GM23338 (cell line): ENCODE results near the gene GAS6. TPM values are rescaled to one million over a fixed set of nuclear protein-coding genes. Genes with fewer than 3 reads are reported as not detected.

Experiments used
- ATAC-seq: fragments of 200-7000 bp; cut with Tn5 transposase; 3 replicates; pipeline ENCODE4 v1.9.1; 2020
- DNase-seq: peaks from one replicate; pipeline ENCODE4 v3.0.0-alpha.2; 2015; ENCODE audit warnings: low spot score
- H2AFZ ChIP-seq: fragments of 200-600 bp; sonication (generic); 2 replicates; pipeline ENCODE4 v1.8.0; 2016; ENCODE audit warnings: antibody characterized with exemption, mild to moderate bottlenecking, moderate library complexity
- H3F3A ChIP-seq: fragments of 200-600 bp; sonication (generic); replicated peaks from 2 replicates; pipeline ENCODE4 v1.8.0; 2017; ENCODE audit warnings: antibody characterized with exemption, mixed run types, low read depth
- H3K27ac ChIP-seq: fragments of 200-600 bp; sonication (generic); 2 replicates; pipeline ENCODE4 v1.6.1; 2016; ENCODE audit warnings: low read depth
- H3K27me3 ChIP-seq: fragments of 200-600 bp; sonication (generic); 2 replicates; pipeline ENCODE4 v1.8.0; 2016; ENCODE audit warnings: mild to moderate bottlenecking, mixed run types, moderate library complexity; ENCODE audit not compliant: insufficient read depth
- H3K36me3 ChIP-seq: fragments of 200-600 bp; sonication (generic); 2 replicates; pipeline ENCODE4 v1.8.0; 2016; ENCODE audit warnings: mild to moderate bottlenecking; ENCODE audit not compliant: insufficient read depth
- H3K4me1 ChIP-seq: fragments of 200-600 bp; sonication (generic); 2 replicates; pipeline ENCODE4 v1.8.0; 2016; ENCODE audit warnings: mild to moderate bottlenecking, moderate library complexity; ENCODE audit not compliant: insufficient read depth
- H3K4me2 ChIP-seq: fragments of 200-600 bp; sonication (generic); 2 replicates; pipeline ENCODE4 v1.7.1; 2017; ENCODE audit warnings: mixed run types
- H3K4me3 ChIP-seq: fragments of 200-600 bp; sonication (generic); 2 replicates; pipeline ENCODE4 v1.6.1; 2016; ENCODE audit warnings: mixed run types
- H3K79me2 ChIP-seq: fragments of 200-600 bp; sonication (generic); replicated peaks from 2 replicates; pipeline ENCODE4 v1.8.0; 2017; ENCODE audit warnings: mild to moderate bottlenecking; ENCODE audit not compliant: insufficient read depth
- H3K9me2 ChIP-seq: fragments of 200-600 bp; sonication (generic); 2 replicates; pipeline ENCODE4 v1.8.0; 2017; ENCODE audit not compliant: insufficient read depth
- H4K20me1 ChIP-seq: fragments of 200-600 bp; sonication (generic); replicated peaks from 2 replicates; pipeline ENCODE4 v1.8.0; 2017; ENCODE audit warnings: mild to moderate bottlenecking; ENCODE audit not compliant: insufficient read depth
- H3K27ac Mint-ChIP-seq: 2 replicates; pipeline ENCODE4 v1.8.0; 2020; ENCODE audit warnings: inconsistent platforms, mild to moderate bottlenecking, moderate library complexity, mixed read lengths
- H3K27me3 Mint-ChIP-seq: 3 replicates; pipeline ENCODE4 v1.8.0; 2022; ENCODE audit warnings: low read depth, mild to moderate bottlenecking, moderate library complexity, mixed read lengths, inconsistent platforms; ENCODE audit not compliant: insufficient read depth, poor library complexity
- H3K36me3 Mint-ChIP-seq: 3 replicates; pipeline ENCODE4 v1.8.0; 2021; ENCODE audit warnings: low read depth, mild to moderate bottlenecking, inconsistent platforms, moderate library complexity, mixed read lengths
- H3K4me1 Mint-ChIP-seq: 3 replicates; pipeline ENCODE4 v1.8.0; 2020; ENCODE audit warnings: mild to moderate bottlenecking, inconsistent platforms, mixed read lengths
- H3K4me3 Mint-ChIP-seq: 3 replicates; pipeline ENCODE4 v1.8.0; 2021; ENCODE audit warnings: moderate library complexity, mild to moderate bottlenecking, inconsistent platforms, mixed read lengths
- H3K9me3 Mint-ChIP-seq: 3 replicates; pipeline ENCODE4 v1.8.0; 2020; ENCODE audit warnings: moderate library complexity, mild to moderate bottlenecking, inconsistent platforms, mixed read lengths
- CREB1 ChIP-seq: fragments of 250-450 bp; sonication (Bioruptor Pico); IDR thresholded peaks from 2 replicates; pipeline ENCODE4 v1.5.0; 2020; ENCODE audit warnings: low read depth, mild to moderate bottlenecking, moderate library complexity
- EZH2 ChIP-seq: fragments of 200-600 bp; sonication (generic); IDR thresholded peaks from one replicate; pipeline ENCODE4 v1.8.0; 2017; ENCODE audit warnings: antibody characterized with exemption, mild to moderate bottlenecking, low read depth; ENCODE audit not compliant: unreplicated experiment
- EZH2phosphoT487 ChIP-seq: fragments of 200-600 bp; sonication (generic); IDR thresholded peaks from one replicate; pipeline ENCODE4 v1.8.1; 2018; ENCODE audit warnings: antibody characterized with exemption; ENCODE audit not compliant: unreplicated experiment
- JUNB ChIP-seq: IDR thresholded peaks from one replicate; pipeline ENCODE4 v1.6.1; 2016; ENCODE audit warnings: antibody characterized with exemption; ENCODE audit not compliant: unreplicated experiment
- NANOG ChIP-seq: IDR thresholded peaks from 2 replicates; pipeline ENCODE4 v1.6.1; 2016; ENCODE audit warnings: antibody characterized with exemption, borderline replicate concordance
- POLR2AphosphoS5 ChIP-seq: IDR thresholded peaks from 2 replicates; pipeline ENCODE4 v1.6.1; 2016; ENCODE audit warnings: antibody characterized with exemption, low read depth
- STAT1 ChIP-seq: IDR thresholded peaks from one replicate; pipeline ENCODE4 v1.6.1; 2016; ENCODE audit warnings: antibody characterized with exemption; ENCODE audit not compliant: unreplicated experiment
- ZNF114 ChIP-seq: fragments of 250-450 bp; sonication (Bioruptor Pico); IDR thresholded peaks from 2 replicates; pipeline ENCODE4 v1.5.0; 2020; ENCODE audit warnings: mild to moderate bottlenecking, moderate library complexity
- ZNF331 ChIP-seq: fragments of 250-450 bp; sonication (Bioruptor Pico); IDR thresholded peaks from 2 replicates; pipeline ENCODE4 v1.5.0; 2020; ENCODE audit warnings: low read depth, mild to moderate bottlenecking, moderate library complexity
- polyA plus RNA-seq: library from polyadenylated mRNA; unstranded; fragments of >200 nt; fragmentation: Nextera tagmentation; extraction: Ambion mirVana; gene quantifications from 2 replicates; pipeline ENCODE4 v1.2.1, GENCODE V29; 2016
- total RNA-seq: library from RNA; depleted of rRNA; stranded (reverse); fragments of >200 nt; shearing (Covaris generic); gene quantifications from 2 replicates; pipeline ENCODE4 v1.2.3, GENCODE V29; 2014
- TF ChIP-seq, protein P1 (sequence below): IDR thresholded peaks from one replicate; pipeline ENCODE4 v1.6.1; 2018; ENCODE audit warnings: antibody characterized with exemption; ENCODE audit not compliant: unreplicated experiment
- TF ChIP-seq, protein P2 (sequence below): fragments of 250-450 bp; sonication (Bioruptor Pico); IDR thresholded peaks from 2 replicates; pipeline ENCODE4 v1.5.0; 2020; ENCODE audit warnings: mild to moderate bottlenecking, moderate library complexity
- TF ChIP-seq, protein P3 (sequence below): IDR thresholded peaks from 2 replicates; pipeline ENCODE4 v1.6.1; 2016; ENCODE audit warnings: antibody characterized with exemption
- TF ChIP-seq, protein P4 (sequence below), 2 experiments: fragments of 200-600 bp in 1 of 2; sonication (generic) in 1 of 2; conservative IDR thresholded peaks; 2 replicates each; pipeline versions ENCODE4 v1.5.1 to v1.6.1; 2016 to 2017; ENCODE audit warnings: antibody characterized with exemption in 2 of 2, low read depth in 2 of 2, mild to moderate bottlenecking in 2 of 2, moderate library complexity in 1 of 2

Gene GAS6
- total and polyA plus RNA-seq, 2 experiments from 2014 or later = 7.9 to 21.2 TPM

DNA sequence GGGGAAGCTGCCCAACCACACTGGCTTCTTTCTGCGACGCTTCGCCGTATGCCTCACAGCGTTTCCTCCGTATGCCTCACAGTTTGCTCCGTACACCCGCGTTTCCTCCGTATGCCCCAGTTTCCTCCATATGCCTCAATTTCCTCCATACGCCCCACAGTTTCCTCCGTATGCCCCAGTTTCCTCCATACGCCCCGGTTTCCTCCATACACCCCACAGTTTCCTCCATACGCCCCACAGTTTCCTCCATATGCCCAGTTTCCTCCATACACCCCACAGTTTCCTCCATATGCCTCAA, 22.6 kb downstream of the GAS6 start:
- no peaks in the 10 kb centered on the region for H3K9me3 Mint-ChIP-seq
- Histone ChIP-seq H3F3A (no peaks in the 10 kb centered on the region), H3K4me2 (no peak overlapping the region), H3K9me2 (no peaks in the 10 kb centered on the region), H3K27me3 (no peaks in the 10 kb centered on the region), H2AFZ (no peak overlapping the region), H3K79me2 (no peaks in the 10 kb centered on the region), H3K4me1 (no peaks in the 10 kb centered on the region), H3K4me3 (no peak overlapping the region), H3K27ac (no peak overlapping the region), H3K36me3 (no peaks in the 10 kb centered on the region), H4K20me1 (no peaks in the 10 kb centered on the region)
- no peak overlapping the region for H3K4me3 Mint-ChIP-seq
- H3K27ac Mint-ChIP-seq = no peak overlapping the region
- H3K27me3 Mint-ChIP-seq = peaks cover 1% of the 10 kb centered on the region
- DNase-seq (no peak), ATAC-seq (no peak)
- 0 out of 3 replicates have a peak, but pooled peaks cover 4% of the 10 kb centered on the region for H3K36me3 Mint-ChIP-seq
- peaks cover 13% of the 10 kb centered on the region for H3K4me1 Mint-ChIP-seq
- TF ChIP-seq, protein P1, sequence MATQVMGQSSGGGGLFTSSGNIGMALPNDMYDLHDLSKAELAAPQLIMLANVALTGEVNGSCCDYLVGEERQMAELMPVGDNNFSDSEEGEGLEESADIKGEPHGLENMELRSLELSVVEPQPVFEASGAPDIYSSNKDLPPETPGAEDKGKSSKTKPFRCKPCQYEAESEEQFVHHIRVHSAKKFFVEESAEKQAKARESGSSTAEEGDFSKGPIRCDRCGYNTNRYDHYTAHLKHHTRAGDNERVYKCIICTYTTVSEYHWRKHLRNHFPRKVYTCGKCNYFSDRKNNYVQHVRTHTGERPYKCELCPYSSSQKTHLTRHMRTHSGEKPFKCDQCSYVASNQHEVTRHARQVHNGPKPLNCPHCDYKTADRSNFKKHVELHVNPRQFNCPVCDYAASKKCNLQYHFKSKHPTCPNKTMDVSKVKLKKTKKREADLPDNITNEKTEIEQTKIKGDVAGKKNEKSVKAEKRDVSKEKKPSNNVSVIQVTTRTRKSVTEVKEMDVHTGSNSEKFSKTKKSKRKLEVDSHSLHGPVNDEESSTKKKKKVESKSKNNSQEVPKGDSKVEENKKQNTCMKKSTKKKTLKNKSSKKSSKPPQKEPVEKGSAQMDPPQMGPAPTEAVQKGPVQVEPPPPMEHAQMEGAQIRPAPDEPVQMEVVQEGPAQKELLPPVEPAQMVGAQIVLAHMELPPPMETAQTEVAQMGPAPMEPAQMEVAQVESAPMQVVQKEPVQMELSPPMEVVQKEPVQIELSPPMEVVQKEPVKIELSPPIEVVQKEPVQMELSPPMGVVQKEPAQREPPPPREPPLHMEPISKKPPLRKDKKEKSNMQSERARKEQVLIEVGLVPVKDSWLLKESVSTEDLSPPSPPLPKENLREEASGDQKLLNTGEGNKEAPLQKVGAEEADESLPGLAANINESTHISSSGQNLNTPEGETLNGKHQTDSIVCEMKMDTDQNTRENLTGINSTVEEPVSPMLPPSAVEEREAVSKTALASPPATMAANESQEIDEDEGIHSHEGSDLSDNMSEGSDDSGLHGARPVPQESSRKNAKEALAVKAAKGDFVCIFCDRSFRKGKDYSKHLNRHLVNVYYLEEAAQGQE = no peak
- no peak for TF ChIP-seq CREB1 (CRISPR knock-in tag)
- TF ChIP-seq, protein P2, sequence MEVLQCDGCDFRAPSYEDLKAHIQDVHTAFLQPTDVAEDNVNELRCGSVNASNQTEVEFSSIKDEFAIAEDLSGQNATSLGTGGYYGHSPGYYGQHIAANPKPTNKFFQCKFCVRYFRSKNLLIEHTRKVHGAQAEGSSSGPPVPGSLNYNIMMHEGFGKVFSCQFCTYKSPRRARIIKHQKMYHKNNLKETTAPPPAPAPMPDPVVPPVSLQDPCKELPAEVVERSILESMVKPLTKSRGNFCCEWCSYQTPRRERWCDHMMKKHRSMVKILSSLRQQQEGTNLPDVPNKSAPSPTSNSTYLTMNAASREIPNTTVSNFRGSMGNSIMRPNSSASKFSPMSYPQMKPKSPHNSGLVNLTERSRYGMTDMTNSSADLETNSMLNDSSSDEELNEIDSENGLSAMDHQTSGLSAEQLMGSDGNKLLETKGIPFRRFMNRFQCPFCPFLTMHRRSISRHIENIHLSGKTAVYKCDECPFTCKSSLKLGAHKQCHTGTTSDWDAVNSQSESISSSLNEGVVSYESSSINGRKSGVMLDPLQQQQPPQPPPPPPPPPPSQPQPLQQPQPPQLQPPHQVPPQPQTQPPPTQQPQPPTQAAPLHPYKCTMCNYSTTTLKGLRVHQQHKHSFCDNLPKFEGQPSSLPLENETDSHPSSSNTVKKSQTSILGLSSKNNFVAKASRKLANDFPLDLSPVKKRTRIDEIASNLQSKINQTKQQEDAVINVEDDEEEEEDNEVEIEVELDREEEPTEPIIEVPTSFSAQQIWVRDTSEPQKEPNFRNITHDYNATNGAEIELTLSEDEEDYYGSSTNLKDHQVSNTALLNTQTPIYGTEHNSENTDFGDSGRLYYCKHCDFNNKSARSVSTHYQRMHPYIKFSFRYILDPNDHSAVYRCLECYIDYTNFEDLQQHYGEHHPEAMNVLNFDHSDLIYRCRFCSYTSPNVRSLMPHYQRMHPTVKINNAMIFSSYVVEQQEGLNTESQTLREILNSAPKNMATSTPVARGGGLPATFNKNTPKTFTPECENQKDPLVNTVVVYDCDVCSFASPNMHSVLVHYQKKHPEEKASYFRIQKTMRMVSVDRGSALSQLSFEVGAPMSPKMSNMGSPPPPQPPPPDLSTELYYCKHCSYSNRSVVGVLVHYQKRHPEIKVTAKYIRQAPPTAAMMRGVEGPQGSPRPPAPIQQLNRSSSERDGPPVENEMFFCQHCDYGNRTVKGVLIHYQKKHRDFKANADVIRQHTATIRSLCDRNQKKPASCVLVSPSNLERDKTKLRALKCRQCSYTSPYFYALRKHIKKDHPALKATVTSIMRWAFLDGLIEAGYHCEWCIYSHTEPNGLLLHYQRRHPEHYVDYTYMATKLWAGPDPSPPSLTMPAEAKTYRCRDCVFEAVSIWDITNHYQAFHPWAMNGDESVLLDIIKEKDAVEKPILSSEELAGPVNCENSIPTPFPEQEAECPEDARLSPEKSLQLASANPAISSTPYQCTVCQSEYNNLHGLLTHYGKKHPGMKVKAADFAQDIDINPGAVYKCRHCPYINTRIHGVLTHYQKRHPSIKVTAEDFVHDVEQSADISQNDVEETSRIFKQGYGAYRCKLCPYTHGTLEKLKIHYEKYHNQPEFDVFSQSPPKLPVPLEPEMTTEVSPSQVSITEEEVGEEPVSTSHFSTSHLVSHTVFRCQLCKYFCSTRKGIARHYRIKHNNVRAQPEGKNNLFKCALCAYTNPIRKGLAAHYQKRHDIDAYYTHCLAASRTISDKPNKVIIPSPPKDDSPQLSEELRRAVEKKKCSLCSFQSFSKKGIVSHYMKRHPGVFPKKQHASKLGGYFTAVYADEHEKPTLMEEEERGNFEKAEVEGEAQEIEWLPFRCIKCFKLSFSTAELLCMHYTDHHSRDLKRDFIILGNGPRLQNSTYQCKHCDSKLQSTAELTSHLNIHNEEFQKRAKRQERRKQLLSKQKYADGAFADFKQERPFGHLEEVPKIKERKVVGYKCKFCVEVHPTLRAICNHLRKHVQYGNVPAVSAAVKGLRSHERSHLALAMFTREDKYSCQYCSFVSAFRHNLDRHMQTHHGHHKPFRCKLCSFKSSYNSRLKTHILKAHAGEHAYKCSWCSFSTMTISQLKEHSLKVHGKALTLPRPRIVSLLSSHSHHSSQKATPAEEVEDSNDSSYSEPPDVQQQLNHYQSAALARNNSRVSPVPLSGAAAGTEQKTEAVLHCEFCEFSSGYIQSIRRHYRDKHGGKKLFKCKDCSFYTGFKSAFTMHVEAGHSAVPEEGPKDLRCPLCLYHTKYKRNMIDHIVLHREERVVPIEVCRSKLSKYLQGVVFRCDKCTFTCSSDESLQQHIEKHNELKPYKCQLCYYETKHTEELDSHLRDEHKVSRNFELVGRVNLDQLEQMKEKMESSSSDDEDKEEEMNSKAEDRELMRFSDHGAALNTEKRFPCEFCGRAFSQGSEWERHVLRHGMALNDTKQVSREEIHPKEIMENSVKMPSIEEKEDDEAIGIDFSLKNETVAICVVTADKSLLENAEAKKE (CRISPR knock-in tag) = no peak
- no peak for TF ChIP-seq ZNF331 (CRISPR knock-in tag)
- TF ChIP-seq EZH2phosphoT487 = no peak
- TF ChIP-seq STAT1 = no peak
- no peak for TF ChIP-seq EZH2
- TF ChIP-seq, protein P3, sequence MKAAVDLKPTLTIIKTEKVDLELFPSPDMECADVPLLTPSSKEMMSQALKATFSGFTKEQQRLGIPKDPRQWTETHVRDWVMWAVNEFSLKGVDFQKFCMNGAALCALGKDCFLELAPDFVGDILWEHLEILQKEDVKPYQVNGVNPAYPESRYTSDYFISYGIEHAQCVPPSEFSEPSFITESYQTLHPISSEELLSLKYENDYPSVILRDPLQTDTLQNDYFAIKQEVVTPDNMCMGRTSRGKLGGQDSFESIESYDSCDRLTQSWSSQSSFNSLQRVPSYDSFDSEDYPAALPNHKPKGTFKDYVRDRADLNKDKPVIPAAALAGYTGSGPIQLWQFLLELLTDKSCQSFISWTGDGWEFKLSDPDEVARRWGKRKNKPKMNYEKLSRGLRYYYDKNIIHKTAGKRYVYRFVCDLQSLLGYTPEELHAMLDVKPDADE = no peak
- no peak for TF ChIP-seq JUNB
- TF ChIP-seq ZNF114 (CRISPR knock-in tag) = no peak
- no peak for TF ChIP-seq POLR2AphosphoS5
- TF ChIP-seq, protein P4, sequence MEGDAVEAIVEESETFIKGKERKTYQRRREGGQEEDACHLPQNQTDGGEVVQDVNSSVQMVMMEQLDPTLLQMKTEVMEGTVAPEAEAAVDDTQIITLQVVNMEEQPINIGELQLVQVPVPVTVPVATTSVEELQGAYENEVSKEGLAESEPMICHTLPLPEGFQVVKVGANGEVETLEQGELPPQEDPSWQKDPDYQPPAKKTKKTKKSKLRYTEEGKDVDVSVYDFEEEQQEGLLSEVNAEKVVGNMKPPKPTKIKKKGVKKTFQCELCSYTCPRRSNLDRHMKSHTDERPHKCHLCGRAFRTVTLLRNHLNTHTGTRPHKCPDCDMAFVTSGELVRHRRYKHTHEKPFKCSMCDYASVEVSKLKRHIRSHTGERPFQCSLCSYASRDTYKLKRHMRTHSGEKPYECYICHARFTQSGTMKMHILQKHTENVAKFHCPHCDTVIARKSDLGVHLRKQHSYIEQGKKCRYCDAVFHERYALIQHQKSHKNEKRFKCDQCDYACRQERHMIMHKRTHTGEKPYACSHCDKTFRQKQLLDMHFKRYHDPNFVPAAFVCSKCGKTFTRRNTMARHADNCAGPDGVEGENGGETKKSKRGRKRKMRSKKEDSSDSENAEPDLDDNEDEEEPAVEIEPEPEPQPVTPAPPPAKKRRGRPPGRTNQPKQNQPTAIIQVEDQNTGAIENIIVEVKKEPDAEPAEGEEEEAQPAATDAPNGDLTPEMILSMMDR (conservative IDR thresholded peaks at IDR 0.05; ENCODE audit: low read depth in 2 of 2) = no peak
- no peak for TF ChIP-seq NANOG
